Measurements from ENCODE around the gene TSFM.

The TSFM gene

DNA sequence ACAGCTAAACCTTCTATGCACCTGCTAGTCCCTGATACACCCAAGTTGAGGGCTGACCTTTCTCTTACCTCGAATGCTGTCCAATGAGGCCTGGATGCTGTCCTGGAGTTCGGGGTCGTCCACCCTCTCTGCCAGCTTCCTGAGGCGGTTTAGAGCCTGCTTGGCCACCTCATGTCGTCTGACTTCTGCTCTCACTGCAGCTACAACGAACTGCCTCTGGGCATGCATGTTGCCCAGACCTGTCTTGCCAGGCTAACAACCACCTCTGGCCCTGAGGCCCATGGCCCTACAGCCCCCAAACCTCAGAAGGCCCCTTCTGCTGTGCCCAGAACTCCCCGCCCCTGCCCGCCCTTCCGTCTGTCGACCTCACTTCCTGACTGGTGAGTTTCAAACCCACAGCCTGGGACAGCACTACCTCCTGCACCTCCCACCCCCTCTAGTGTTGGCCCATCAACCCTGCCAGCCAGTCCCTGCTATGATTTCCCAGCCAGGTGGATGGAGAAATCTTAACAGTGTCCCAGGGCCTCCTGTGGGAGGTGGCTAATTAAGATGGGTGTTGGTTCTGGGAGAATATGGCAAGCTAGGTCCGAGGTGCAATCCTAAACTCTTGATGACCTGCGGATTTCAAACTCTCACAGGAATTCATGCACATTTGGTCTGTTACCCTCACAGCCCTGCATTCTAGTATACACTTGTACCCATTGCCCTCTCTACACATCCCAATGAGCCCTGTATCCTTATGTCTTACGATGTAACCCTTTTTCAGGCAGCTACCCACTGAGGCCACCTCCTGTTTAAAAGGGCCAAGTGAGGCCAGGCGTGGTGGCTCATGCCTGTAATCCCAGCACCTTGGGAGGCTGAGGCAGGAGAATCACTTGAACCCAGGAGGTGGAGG, 40.5 kb upstream of the TSFM start:
- H3K27ac ChIP-seq (ENCODE audit: low read length) = peak overlapping the region; percentile 46; the same call in 1 of the 2 replicates
- no peaks in the 10 kb centered on the region for H3K9me2 ChIP-seq (replicated peaks; ENCODE audit: insufficient read depth, low read length)
- H3K9ac ChIP-seq (ENCODE audit: low read length) = peak overlapping the region; percentile 76
- H3F3A ChIP-seq (ENCODE audit: insufficient read depth, low read length) = peaks cover 32% of the 10 kb centered on the region
- peak; percentile 82 for DNase-seq
- peak overlapping the region; percentile 72 for H3K4me2 ChIP-seq (ENCODE audit: low read depth, low read length)
- 0 out of 2 replicates have a peak, but pooled peaks cover 2% of the 10 kb centered on the region for H3K36me3 ChIP-seq (replicated peaks; ENCODE audit: insufficient read depth, low read length)
- peak overlapping the region; percentile 80 for H3K4me3 ChIP-seq (ENCODE audit: low read length)
- no peaks in the 10 kb centered on the region for H3K27me3 ChIP-seq (replicated peaks; ENCODE audit: insufficient read depth, low read length)
- TF ChIP-seq, protein P1, sequence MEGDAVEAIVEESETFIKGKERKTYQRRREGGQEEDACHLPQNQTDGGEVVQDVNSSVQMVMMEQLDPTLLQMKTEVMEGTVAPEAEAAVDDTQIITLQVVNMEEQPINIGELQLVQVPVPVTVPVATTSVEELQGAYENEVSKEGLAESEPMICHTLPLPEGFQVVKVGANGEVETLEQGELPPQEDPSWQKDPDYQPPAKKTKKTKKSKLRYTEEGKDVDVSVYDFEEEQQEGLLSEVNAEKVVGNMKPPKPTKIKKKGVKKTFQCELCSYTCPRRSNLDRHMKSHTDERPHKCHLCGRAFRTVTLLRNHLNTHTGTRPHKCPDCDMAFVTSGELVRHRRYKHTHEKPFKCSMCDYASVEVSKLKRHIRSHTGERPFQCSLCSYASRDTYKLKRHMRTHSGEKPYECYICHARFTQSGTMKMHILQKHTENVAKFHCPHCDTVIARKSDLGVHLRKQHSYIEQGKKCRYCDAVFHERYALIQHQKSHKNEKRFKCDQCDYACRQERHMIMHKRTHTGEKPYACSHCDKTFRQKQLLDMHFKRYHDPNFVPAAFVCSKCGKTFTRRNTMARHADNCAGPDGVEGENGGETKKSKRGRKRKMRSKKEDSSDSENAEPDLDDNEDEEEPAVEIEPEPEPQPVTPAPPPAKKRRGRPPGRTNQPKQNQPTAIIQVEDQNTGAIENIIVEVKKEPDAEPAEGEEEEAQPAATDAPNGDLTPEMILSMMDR (IDR thresholded peaks at IDR 0.05; ENCODE audit: low read length) = peak; percentile 70
- TF ChIP-seq EZH2 (optimal IDR thresholded peaks at IDR 0.05; ENCODE audit: low read depth, low read length) = no peak
- H4K20me1 ChIP-seq (ENCODE audit: insufficient read depth, low read length) = no peaks in the 10 kb centered on the region; the same call in 1 of the 2 replicates
- H3K79me2 ChIP-seq (ENCODE audit: low read length) = peaks cover 42% of the 10 kb centered on the region
- no peaks in the 10 kb centered on the region for H3K9me3 ChIP-seq (replicated peaks; ENCODE audit: insufficient read depth, low read length)
- H2AFZ ChIP-seq (ENCODE audit: low read length) = peak overlapping the region; percentile 73
- H3K4me1 ChIP-seq (ENCODE audit: low read length) = peaks cover 28% of the 10 kb centered on the region

DNA sequence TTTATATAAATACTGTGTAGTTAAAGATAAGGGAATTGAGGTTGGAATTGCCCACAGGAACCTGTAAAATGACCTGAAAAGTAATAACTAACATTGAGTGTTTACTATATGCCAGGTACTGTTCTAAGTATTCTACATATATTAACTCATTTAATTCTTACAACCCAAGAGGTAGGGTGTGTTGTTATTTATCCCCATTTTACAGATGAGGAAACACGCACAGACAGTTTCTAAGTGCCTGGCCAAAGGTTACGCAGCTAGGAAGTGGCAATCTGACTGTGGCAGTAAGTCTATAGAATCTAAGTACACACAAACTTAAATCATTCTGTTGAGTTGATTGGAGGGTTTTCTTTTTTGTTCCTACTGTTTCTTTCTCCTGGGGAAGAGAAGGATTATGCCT, 38.8 kb upstream of the TSFM start:
- Histone ChIP-seq H3F3A (ENCODE audit: insufficient read depth, low read length) (peaks cover 42% of the 10 kb centered on the region), H3K27ac (ENCODE audit: low read length) (peak overlapping the region; percentile 75; the same call in 1 of the 2 replicates), H3K79me2 (ENCODE audit: low read length) (peaks cover 43% of the 10 kb centered on the region), H3K4me2 (ENCODE audit: low read depth, low read length) (peak overlapping the region; percentile 34), H3K9ac (ENCODE audit: low read length) (peak overlapping the region; percentile 87; the same call in 1 of the 2 replicates), H3K4me1 (ENCODE audit: low read length) (peaks cover 28% of the 10 kb centered on the region), H3K9me2 (replicated peaks; ENCODE audit: insufficient read depth, low read length) (no peaks in the 10 kb centered on the region), H2AFZ (ENCODE audit: low read length) (peak overlapping the region; percentile 56), H3K9me3 (replicated peaks; ENCODE audit: insufficient read depth, low read length) (no peaks in the 10 kb centered on the region), H3K27me3 (replicated peaks; ENCODE audit: insufficient read depth, low read length) (no peaks in the 10 kb centered on the region), H3K36me3 (replicated peaks; ENCODE audit: insufficient read depth, low read length) (0 out of 2 replicates have a peak, but pooled peaks cover 3% of the 10 kb centered on the region), H4K20me1 (ENCODE audit: insufficient read depth, low read length) (no peaks in the 10 kb centered on the region; the same call in 1 of the 2 replicates), H3K4me3 (ENCODE audit: low read length) (peak overlapping the region; percentile 82)
- DNase-seq = no peak
- TF ChIP-seq EZH2 (optimal IDR thresholded peaks at IDR 0.05; ENCODE audit: low read depth, low read length) (no peak), EZH2phosphoT487 (IDR thresholded peaks at IDR 0.05; ENCODE audit: low read length) (no peak)
- TF ChIP-seq, protein P1 (IDR thresholded peaks at IDR 0.05; ENCODE audit: low read length) = no peak

DNA sequence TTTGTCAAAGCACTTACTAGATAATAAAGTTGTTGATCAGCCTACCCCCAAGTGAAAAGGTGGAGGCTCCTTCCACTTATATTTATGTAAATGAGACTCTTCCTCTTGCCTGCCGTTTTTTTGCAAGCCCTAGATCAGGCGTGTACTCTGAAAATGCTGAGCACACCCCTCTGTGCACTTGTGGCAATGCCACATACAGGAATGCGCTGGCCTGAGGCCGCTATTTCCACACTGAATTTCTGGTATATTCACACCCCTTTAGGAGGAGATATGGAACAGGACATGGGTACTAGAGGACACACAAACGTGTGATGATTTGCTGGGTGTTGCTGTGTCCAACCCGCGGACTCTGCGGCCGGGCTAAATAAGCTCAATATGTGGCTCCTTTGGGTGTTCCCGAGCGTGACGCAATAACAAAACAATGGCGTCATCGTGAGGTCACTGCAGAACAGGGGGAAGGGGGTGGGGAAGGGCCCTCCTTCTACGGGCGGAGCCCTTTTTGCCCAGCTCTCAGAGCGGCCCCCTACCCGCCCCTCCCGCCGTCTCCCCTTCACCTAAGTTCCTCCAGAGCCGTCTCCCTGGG, 38.3 kb upstream of the TSFM start:
- Histone ChIP-seq H2AFZ (ENCODE audit: low read length) (peak overlapping the region; percentile 56), H3K9ac (ENCODE audit: low read length) (peak overlapping the region; percentile 87), H3K4me3 (ENCODE audit: low read length) (peak overlapping the region; percentile 82), H3K79me2 (ENCODE audit: low read length) (peaks cover 43% of the 10 kb centered on the region), H3K9me3 (replicated peaks; ENCODE audit: insufficient read depth, low read length) (no peaks in the 10 kb centered on the region), H3K27me3 (replicated peaks; ENCODE audit: insufficient read depth, low read length) (no peaks in the 10 kb centered on the region), H3K4me2 (ENCODE audit: low read depth, low read length) (peak overlapping the region; percentile 34), H3K36me3 (replicated peaks; ENCODE audit: insufficient read depth, low read length) (0 out of 2 replicates have a peak, but pooled peaks cover 7% of the 10 kb centered on the region), H3K27ac (ENCODE audit: low read length) (peak overlapping the region; percentile 75), H3K9me2 (replicated peaks; ENCODE audit: insufficient read depth, low read length) (no peaks in the 10 kb centered on the region), H4K20me1 (ENCODE audit: insufficient read depth, low read length) (no peaks in the 10 kb centered on the region; the same call in 1 of the 2 replicates), H3F3A (ENCODE audit: insufficient read depth, low read length) (peaks cover 42% of the 10 kb centered on the region), H3K4me1 (ENCODE audit: low read length) (peaks cover 28% of the 10 kb centered on the region)
- DNase-seq = peak; percentile 51
- TF ChIP-seq, protein P1 (IDR thresholded peaks at IDR 0.05; ENCODE audit: low read length) = no peak
- TF ChIP-seq EZH2phosphoT487 (IDR thresholded peaks at IDR 0.05; ENCODE audit: low read length) (no peak), EZH2 (optimal IDR thresholded peaks at IDR 0.05; ENCODE audit: low read depth, low read length) (no peak)

Data from MM.1S (cell line).